Tibial nerve (tissue), 3 donors: ENCODE measurements around the gene SMYD3.

Source experiments
- CTCF ChIP-seq, 5 experiments: fragments of 200-600 bp in 3 of 5; fragments of 450-650 bp in 2 of 5; sonication (generic) in 3 of 5; IDR thresholded peaks; one replicate each; pipeline ENCODE4 v1.5.1; 2016 to 2019; ENCODE audit warnings: antibody characterized with exemption in 5 of 5, mild to moderate bottlenecking in 3 of 5, moderate library complexity in 2 of 5
- POLR2A ChIP-seq, 2 donors: fragments of 450-650 bp; IDR thresholded peaks; one replicate each; pipeline ENCODE4 v1.6.1; 2017; ENCODE audit warnings: antibody characterized with exemption in 2 of 2, mild to moderate bottlenecking in 2 of 2, moderate library complexity in 2 of 2

DNA sequence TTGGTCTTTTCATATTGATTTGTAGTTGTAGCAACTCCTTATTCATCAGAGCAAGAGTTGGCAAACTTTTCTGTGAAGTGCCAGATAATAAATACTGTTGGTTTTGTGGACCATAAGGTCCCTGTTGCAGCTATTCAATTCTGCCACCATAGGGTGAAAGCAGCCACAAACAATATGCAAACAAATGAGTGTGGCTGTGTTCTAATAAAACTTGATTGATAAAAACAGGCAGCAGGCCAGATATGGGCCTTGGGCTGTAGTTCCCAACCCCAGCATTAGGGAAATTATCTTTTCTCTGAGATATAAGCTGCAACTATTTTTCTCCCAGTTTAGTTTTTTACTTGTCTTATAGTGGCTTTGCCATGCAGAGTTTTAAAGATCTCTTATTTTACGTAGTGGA lies 469.2 kb downstream of the SMYD3 start:
- TF ChIP-seq CTCF (IDR thresholded peaks at IDR 0.05), result no peak
- TF ChIP-seq POLR2A (IDR thresholded peaks at IDR 0.05), result no peak
